Kasumi-1 (cell line): ENCODE results near the gene MLANA.

ENCODE experiments used
- DNase-seq, 2 experiments: peaks; one replicate each; lab custom pipeline; 2025; lab: John Stamatoyannopoulos, UW

Gene MLANA

DNA sequence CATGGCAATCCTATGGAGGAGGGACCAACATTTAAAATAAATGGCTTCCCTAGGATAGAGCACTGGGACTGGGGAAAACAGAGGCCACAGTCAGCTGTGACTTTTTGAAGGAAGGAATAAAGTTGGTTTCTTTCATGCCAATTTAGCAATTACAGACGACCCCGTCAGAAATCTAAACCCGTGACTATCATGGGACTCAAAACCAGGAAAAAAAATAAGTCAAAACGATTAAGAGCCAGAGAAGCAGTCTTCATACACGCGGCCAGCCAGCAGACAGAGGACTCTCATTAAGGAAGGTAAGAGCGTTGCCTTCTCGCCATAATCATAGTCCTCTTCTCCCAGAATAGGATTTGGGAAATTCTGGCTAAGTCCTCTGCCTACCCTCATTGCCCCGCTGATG lies at the start of gene MLANA:
Gene MLANA (plus strand): TSS at position 249 of the 400 bp plus-strand sequence. CDS start 1,586 bp downstream, outside the sequence.
- no peak for DNase-seq

DNA sequence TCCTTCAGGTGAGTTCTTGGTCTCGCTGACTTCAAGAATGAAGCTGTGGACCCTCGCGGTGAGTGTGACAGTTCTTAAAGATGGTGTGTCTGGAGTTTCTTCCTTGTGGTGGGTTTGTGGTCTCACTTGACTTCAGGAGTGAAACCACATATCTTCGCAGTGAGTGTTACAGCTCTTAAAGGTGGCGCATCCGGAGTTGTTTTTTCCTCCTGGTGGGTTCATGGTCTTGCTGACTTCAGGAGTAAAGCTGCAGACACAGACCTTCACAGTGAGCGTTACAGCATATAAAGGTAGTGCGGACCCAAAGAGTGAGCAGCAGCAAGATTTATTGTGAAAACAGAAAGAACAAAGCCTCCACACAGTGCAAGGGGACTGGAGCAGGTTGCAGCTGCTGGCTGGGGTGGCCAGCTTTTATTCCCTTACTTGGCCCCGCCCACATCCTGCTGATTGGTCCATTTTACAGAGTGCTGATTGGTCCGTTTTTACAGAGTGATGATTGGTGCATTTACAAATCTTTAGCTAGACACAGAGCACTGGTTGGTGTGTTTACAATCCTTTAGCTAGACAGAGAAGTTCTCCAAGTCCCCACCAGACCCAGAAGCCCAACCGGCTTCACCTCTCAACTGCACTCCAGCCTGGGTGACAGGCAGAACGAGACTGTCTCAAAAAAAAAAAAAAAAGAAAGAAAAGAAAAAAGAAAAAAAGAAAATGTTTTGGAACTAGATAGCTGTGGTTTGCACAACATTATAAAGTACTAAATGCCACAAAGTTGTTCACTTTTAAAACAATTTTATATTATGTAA lies 48.7 kb upstream of the MLANA start:
- no peak for DNase-seq

DNA sequence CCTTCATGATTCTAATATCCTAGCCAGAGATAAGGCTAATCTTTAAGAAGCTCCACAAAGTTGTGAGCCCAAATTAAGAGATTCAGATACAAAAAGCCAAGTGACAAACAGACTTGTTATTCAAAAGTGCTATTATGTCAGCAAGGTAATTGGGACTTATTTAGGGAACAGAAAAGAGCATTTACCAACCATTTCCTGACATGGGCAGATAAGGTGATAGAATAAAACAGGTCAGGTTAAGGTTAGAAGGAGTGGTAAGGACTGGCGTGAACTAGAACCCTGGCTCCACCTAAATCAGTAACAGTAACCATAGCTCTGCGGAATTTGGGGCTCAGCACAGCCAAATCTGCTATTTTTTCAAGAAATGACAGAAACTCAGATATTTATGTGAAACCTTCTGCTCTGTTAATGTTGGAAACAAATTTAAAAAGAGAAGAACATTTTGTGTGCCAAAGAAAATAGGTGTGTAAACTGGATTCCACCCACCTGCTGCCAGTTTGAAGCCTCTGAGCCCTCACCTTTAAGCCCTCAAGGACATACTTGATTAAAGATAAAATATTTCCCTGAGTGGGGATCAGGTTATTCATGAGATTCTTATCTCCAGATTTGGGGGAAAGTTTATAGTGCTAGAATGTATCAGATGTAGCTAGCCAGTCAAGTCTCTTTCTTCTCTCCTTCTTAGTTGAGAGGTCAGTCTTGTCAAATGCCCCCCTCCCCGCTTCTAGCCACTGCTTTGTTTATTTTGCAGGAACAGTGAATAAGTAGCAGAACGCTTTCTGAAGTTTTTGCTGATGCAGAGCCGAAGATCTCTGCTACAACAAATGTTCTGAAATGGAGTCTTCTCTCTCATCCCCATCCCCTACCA lies 47.5 kb upstream of the MLANA start:
- no peak for DNase-seq

GRCh38 chr9:5843794-5844471 lies 46.8 kb upstream of the MLANA start:
- DNase-seq = no peak

DNA sequence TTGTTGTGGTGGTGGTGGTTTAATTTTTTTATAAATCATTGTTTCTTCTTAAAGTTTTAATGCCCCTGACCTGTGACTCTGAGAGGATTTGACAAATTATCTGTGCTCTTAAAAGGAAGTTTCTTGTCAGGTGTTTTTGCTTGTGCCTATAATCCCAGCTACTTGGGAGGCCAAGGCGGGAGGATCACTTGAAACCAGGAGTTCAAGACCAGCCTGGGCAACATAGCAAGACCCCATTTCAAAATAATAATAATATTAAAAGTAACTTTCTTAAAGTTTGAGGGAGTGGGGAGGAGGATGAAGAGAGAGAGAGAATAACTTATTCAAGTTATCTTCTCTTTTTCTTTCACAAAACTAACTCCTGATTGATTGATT lies 45.5 kb upstream of the MLANA start:
- DNase-seq = no peak

DNA sequence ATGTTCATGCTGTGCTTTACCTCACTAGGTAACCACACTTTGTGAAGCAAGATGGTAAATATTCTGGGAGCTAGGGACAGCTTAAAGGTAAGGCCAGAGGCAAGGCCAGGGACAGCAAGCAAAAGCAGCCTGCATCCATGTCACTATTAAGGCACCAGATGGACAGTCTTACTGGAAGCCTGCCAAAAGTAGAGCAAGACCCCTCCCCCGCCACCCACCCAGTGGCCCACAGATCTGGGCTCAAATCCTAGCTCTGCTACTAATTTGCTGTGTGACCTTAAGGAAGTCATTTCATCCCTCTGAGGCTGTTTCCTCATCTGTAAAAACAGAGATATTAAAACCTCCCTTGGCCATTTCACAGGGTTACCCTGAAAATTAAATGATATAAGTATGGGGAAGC lies 44.6 kb upstream of the MLANA start:
- no peak for DNase-seq

- DNase-seq = no peak
Measured at GRCh38 chr9:5846501-5846921, 44.2 kb upstream of the MLANA start.

DNA sequence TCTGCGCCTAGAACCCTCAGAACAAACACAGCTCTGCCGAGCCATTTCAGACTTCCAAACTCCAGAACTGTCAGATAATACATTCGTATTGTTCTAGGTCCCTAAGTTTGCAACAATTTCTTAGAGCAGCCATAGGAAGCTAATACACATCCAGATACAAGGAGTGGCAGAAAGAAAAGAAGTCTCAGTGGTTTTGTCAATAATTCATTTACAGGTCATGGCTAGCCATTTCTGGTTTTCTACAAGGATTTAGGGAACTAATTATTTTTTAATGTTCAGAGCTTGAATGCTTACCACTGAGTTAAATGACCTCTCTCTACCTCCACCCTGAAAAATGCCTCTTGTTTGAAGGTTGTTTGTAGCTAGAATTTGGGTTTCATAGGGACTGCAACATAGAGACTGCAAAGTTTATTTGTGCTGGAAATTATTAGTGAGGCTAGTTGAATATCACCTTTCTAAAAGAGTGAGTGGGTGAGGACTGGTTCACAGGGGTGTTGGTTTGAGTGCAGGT lies 42.3 kb upstream of the MLANA start:
- no peak for DNase-seq

DNA sequence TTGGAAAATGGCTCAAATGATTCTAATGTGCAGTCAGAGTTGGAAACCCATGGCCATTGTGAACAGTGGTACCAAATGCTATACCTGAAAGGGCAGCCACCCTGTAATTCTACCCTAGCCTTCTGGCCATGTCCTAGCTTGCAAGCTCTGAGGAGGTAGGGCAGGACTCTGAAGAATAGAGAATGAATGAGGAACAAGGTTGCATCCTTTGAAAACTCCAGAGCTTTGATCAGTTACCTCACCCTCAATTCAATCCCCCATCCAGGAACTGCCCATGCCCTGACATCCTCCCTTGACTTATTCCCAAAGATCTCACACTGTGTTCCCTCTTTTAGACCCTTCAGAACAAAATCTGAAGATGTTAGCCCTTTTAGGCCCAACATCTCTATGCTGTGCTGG lies 40.0 kb upstream of the MLANA start:
- no peak for DNase-seq

GRCh38 chr9:5851445-5851844 lies 39.2 kb upstream of the MLANA start:
- peak; percentile 60 to 71 for DNase-seq

DNA sequence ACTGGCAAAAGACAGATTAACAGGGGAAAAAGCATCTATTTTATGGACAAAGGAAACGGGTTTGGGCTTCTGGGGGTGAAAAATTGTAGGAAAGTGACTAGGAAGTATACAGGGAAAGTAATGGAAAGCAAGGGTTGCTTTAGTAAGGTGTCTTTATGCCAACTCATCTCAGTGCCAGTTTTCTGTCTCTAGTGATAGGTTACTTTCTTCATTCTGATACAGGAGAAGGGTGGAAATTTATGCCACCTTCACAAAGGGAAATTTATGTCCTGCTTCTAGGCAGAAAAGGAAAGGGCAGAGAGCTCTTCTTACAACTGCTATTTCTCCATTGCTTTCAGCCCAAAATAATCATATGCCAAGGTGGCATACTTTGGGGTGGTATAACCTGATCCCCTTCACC lies 37.7 kb upstream of the MLANA start:
- DNase-seq = no peak

- DNase-seq = no peak
Measured at GRCh38 chr9:5853617-5854016, 37.1 kb upstream of the MLANA start.

- no peak for DNase-seq
Measured at GRCh38 chr9:5854063-5854790, 36.5 kb upstream of the MLANA start.

GRCh38 chr9:5857928-5858327 lies 32.8 kb upstream of the MLANA start:
- peak; percentile 62 to 67 for DNase-seq

- DNase-seq = no peak
Measured at GRCh38 chr9:5858833-5859232, 31.9 kb upstream of the MLANA start.

- DNase-seq = no peak
Measured at GRCh38 chr9:5863092-5863746, 27.5 kb upstream of the MLANA start.

DNA sequence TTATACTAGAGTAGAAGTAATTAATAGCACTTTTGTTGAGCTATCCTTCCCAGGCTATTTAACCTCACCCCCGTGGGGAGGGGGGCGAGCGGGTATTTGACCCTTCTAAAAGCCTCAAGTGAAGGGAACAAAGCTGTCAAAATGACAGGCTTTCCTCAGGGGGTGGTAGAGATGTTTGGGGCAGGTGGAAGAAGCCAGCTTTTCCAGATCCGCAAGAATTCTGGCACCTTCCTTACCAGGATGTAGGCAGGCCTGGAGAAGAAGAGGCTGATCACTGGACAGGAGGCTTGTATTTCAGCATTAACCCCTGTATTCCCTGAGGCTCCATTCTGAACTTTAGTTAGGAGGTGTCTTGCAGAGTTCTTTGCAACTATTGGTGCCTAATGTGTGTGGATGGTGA lies 26.2 kb upstream of the MLANA start:
- DNase-seq = no peak

GRCh38 chr9:5866272-5866671 lies 24.4 kb upstream of the MLANA start:
- no peak for DNase-seq

- DNase-seq = no peak
Measured at GRCh38 chr9:5866685-5867084, 24.0 kb upstream of the MLANA start.

- DNase-seq = no peak
Measured at GRCh38 chr9:5868235-5868634, 22.5 kb upstream of the MLANA start.

GRCh38 chr9:5869315-5870019 lies 21.2 kb upstream of the MLANA start:
- DNase-seq = no peak
